ENCODE data around the gene SMCO3.

DNA sequence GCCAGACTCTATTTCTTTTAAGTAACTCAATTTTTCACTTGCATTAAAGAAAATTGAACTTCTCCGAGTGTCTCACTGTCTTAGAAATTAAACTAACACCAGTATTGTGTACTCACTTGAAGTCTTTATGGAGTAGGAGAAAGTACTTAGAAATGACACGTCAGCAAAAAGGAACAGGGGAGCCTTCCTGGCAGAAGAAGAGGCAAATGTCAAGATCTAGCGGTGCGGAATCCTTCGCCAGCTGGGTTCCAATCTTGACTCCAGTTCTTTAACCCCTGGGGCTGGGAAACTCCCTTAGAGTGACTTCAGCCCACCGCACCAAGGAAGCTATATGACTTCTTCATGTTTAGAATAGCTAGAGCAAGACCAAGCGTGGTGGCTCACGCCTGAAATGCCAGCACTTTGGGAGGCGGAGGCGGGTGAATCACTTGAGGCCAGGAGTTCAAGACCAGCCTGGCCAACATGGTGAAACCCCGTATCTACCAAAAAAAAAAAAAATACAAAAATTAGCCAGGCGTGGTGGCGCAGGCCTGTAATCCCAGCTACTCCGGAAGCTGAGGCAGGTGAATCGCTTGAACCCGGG, 45.1 kb downstream of the SMCO3 start:
- TF ChIP-seq ZFP30 (CRISPR knock-in tag; IDR thresholded peaks at IDR 0.05) (no peak), ESRRG (CRISPR knock-in tag; IDR thresholded peaks at IDR 0.05) (no peak), TOX (CRISPR knock-in tag; IDR thresholded peaks at IDR 0.05; ENCODE audit: borderline replicate concordance) (no peak)
- TF ChIP-seq, protein P1, sequence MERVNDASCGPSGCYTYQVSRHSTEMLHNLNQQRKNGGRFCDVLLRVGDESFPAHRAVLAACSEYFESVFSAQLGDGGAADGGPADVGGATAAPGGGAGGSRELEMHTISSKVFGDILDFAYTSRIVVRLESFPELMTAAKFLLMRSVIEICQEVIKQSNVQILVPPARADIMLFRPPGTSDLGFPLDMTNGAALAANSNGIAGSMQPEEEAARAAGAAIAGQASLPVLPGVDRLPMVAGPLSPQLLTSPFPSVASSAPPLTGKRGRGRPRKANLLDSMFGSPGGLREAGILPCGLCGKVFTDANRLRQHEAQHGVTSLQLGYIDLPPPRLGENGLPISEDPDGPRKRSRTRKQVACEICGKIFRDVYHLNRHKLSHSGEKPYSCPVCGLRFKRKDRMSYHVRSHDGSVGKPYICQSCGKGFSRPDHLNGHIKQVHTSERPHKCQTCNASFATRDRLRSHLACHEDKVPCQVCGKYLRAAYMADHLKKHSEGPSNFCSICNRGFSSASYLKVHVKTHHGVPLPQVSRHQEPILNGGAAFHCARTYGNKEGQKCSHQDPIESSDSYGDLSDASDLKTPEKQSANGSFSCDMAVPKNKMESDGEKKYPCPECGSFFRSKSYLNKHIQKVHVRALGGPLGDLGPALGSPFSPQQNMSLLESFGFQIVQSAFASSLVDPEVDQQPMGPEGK (CRISPR knock-in tag; IDR thresholded peaks at IDR 0.05; ENCODE audit: borderline replicate concordance), result no peak
